A673 (cell line): ENCODE data around the gene F11R. TPM values are rescaled to one million over a fixed set of nuclear protein-coding genes. Genes with fewer than 3 reads are reported as not detected.

Experiments used
- total RNA-seq: library from RNA; stranded (reverse); gene quantifications from 2 replicates; pipeline ENCODE4 v1.2.3, GENCODE V29; 2021

Gene F11R
- total RNA-seq, 1 experiment from 2014 or later, result 2.3 TPM

Other genes starting within 250 kb of the F11R start
- gene LY9, start 225.0 kb downstream of the F11R start, total RNA-seq, result not detected in 2 replicates
- not detected in 2 replicates for gene CD244, start 158.3 kb downstream of the F11R start, total RNA-seq
- not detected in 2 replicates for gene ITLN1, start 136.0 kb downstream of the F11R start, total RNA-seq
- not detected in 2 replicates for gene ITLN2, start 66.3 kb downstream of the F11R start, total RNA-seq
- gene TSTD1, start 17.8 kb upstream of the F11R start, total RNA-seq, result 1.2 and 1.3 TPM in 2 replicates
- 54.5 and 57.9 TPM in 2 replicates for gene USF1, start 24.8 kb upstream of the F11R start, total RNA-seq
- not detected in 2 replicates for gene ARHGAP30, start 48.7 kb upstream of the F11R start, total RNA-seq
- gene NECTIN4, start 68.4 kb upstream of the F11R start, total RNA-seq, result not detected in 2 replicates
- gene KLHDC9, start 77.2 kb upstream of the F11R start, total RNA-seq, result 1.7 and 4.8 TPM in 2 replicates
- gene PFDN2, start 96.9 kb upstream of the F11R start, total RNA-seq, result 131 and 133 TPM in 2 replicates
- 29.3 and 40.3 TPM in 2 replicates for gene NIT1, start 97.0 kb upstream of the F11R start, total RNA-seq
- gene DEDD, start 111.5 kb upstream of the F11R start, total RNA-seq, result 53.0 and 54.6 TPM in 2 replicates
- 73.6 and 82.7 TPM in 2 replicates for gene UFC1, start 132.8 kb upstream of the F11R start, total RNA-seq
- gene USP21, start 138.3 kb upstream of the F11R start, total RNA-seq, result 46.2 and 51.8 TPM in 2 replicates
- 24.3 and 25.2 TPM in 2 replicates for gene PPOX, start 145.3 kb upstream of the F11R start, total RNA-seq
- gene B4GALT3, start 156.4 kb upstream of the F11R start, total RNA-seq, result 47.9 and 55.1 TPM in 2 replicates
- 28.6 and 31.6 TPM in 2 replicates for gene ADAMTS4, start 177.9 kb upstream of the F11R start, total RNA-seq
- gene NDUFS2, start 181.2 kb upstream of the F11R start, total RNA-seq, result 123 and 133 TPM in 2 replicates
- gene FCER1G, start 194.1 kb upstream of the F11R start, total RNA-seq, result 1.2 and 1.5 TPM in 2 replicates
- not detected in 2 replicates for gene APOA2, start 202.5 kb upstream of the F11R start, total RNA-seq
- gene TOMM40L, start 204.9 kb upstream of the F11R start, total RNA-seq, result 14.0 TPM in 2 replicates
- gene NR1I3, start 217.1 kb upstream of the F11R start, total RNA-seq, result not detected in 2 replicates
- gene PCP4L1, start 237.6 kb upstream of the F11R start, total RNA-seq, result not detected in 2 replicates